Right lobe of liver (tissue), 4 donors: ENCODE measurements around the gene CSF3R.

Experiments used
- CTCF ChIP-seq, 4 donors: fragments of 200-600 bp in 3 of 4; fragments of 450-650 bp in 1 of 4; IDR thresholded peaks; one replicate each; pipeline versions ENCODE4 v1.5.1 to v1.8.0; 2016 to 2022; ENCODE audit warnings: antibody characterized with exemption in 4 of 4, mild to moderate bottlenecking in 2 of 4
- POLR2A ChIP-seq: fragments of 450-650 bp; IDR thresholded peaks from one replicate; pipeline ENCODE4 v1.6.1; 2017; ENCODE audit warnings: antibody characterized with exemption, mild to moderate bottlenecking
- donor health status: DM: no; HTN: no; CAD: no.
- donor health status: DM: no; HTN: no; CAD: no.
- donor health status: DM: no; HTN: yes; CAD: no.

- no peak for TF ChIP-seq CTCF (IDR thresholded peaks at IDR 0.05)
- TF ChIP-seq POLR2A: no peak
Observed at GRCh38 chr1:36492491-36492890, 9.8 kb upstream of the CSF3R start.
